ENCODE data around the gene RAB11B.
A peak's percentile ranks its signal among the peaks of the same experiment; 100 is the strongest.

Gene RAB11B

GRCh38 chr19:8445488-8446001 is 55.4 kb downstream of the RAB11B start:
- Histone ChIP-seq H3K27ac (peak overlapping the region; percentile 98 to 100 (median 99)), H3K9ac (peak overlapping the region; percentile 99 to 100 (median 99)), H3K4me1 (peaks cover 42 to 50% (median 47%) of the 10 kb centered on the region in 10 experiments), H3K4me3 (peak overlapping the region; percentile 90 to 99 (median 96)), H3K9me3 (replicated peaks in 1 of 11) (no peaks in the 10 kb centered on the region), H3K36me3 (peaks cover 12 to 49% (median 41%) of the 10 kb centered on the region in 11 experiments; a peak in 21 of 22 replicates), H4K20me1 (peaks cover 52 to 56% (median 55%) of the 10 kb centered on the region in 11 experiments), H3K27me3 (no peaks in the 10 kb centered on the region), H3K4me2 (peak overlapping the region; percentile 76 to 99 (median 85))
- no peak for TF ChIP-seq Cebpa-rat (IDR thresholded peaks at IDR 0.05)

- H4K20me1 ChIP-seq: peaks cover 58 to 63% (median 62%) of the 10 kb centered on the region in 11 experiments
- peak overlapping the region; percentile 98 to 100 (median 99); a peak in 21 of 22 replicates for H3K27ac ChIP-seq
Measured at GRCh38 chr19:8446061-8446709, 56.0 kb downstream of the RAB11B start.

GRCh38 chr19:8449830-8450229 is 59.7 kb downstream of the RAB11B start:
- peaks cover 68 to 82% (median 75%) of the 10 kb centered on the region in 10 experiments for H3K4me1 ChIP-seq
- H4K20me1 ChIP-seq: peaks cover 95 to 99% (median 98%) of the 10 kb centered on the region in 11 experiments
- H3K9ac ChIP-seq: no peak overlapping the region; a peak in 1 of 22 replicates
- H3K36me3 ChIP-seq: peaks cover 47 to 92% (median 83%) of the 10 kb centered on the region in 11 experiments
- no peaks in the 10 kb centered on the region for H3K27me3 ChIP-seq
- peak overlapping the region; percentile 2 to 66 (median 36); a peak in 16 of 22 replicates for H3K4me2 ChIP-seq
- no peak overlapping the region for H3K4me3 ChIP-seq
- H3K27ac ChIP-seq: no peak overlapping the region
- no peak for TF ChIP-seq Cebpa-rat (IDR thresholded peaks at IDR 0.05)
- no peaks in the 10 kb centered on the region for H3K9me3 ChIP-seq (replicated peaks in 1 of 11)

More at GRCh38 chr19:8446061-8446709, 56.0 kb downstream of the RAB11B start:
- peak overlapping the region; percentile 99 to 100 (median 99) for H3K9ac ChIP-seq
- H3K4me3 ChIP-seq: peak overlapping the region; percentile 90 to 99 (median 96)
- H3K9me3 ChIP-seq (replicated peaks in 1 of 11): no peaks in the 10 kb centered on the region
- no peak for TF ChIP-seq Cebpa-rat (IDR thresholded peaks at IDR 0.05)
- no peaks in the 10 kb centered on the region for H3K27me3 ChIP-seq
- peaks cover 12 to 55% (median 47%) of the 10 kb centered on the region in 11 experiments; a peak in 21 of 22 replicates for H3K36me3 ChIP-seq
- peaks cover 47 to 56% (median 51%) of the 10 kb centered on the region in 10 experiments for H3K4me1 ChIP-seq
- H3K4me2 ChIP-seq: peak overlapping the region; percentile 76 to 99 (median 85)

GRCh38 chr19:8451377-8451776 is 61.2 kb downstream of the RAB11B start:
- H3K9me3 ChIP-seq (replicated peaks in 1 of 11): no peaks in the 10 kb centered on the region
- TF ChIP-seq Cebpa-rat (IDR thresholded peaks at IDR 0.05): no peak
- no peaks in the 10 kb centered on the region for H3K27me3 ChIP-seq
- no peak overlapping the region for H3K27ac ChIP-seq
- peak overlapping the region in 10 of 11 experiments; percentile 17 to 52 (median 38); a peak in 20 of 22 replicates for H3K4me2 ChIP-seq
- peaks cover 98 to 100% (median 100%) of the 10 kb centered on the region in 11 experiments for H4K20me1 ChIP-seq
- no peak overlapping the region for H3K4me3 ChIP-seq
- H3K36me3 ChIP-seq: peaks cover 61 to 100% (median 95%) of the 10 kb centered on the region in 11 experiments
- no peak overlapping the region for H3K9ac ChIP-seq
- H3K4me1 ChIP-seq: peaks cover 65 to 84% (median 75%) of the 10 kb centered on the region in 10 experiments

- peaks cover 61 to 100% (median 95%) of the 10 kb centered on the region in 11 experiments for H3K36me3 ChIP-seq
- peaks cover 60 to 84% (median 73%) of the 10 kb centered on the region in 10 experiments for H3K4me1 ChIP-seq
- H3K9ac ChIP-seq: no peak overlapping the region
- H3K4me3 ChIP-seq: no peak overlapping the region
- peak overlapping the region in 10 of 11 experiments; percentile 17 to 52 (median 38); a peak in 20 of 22 replicates for H3K4me2 ChIP-seq
- no peak for TF ChIP-seq Cebpa-rat (IDR thresholded peaks at IDR 0.05)
- H3K27me3 ChIP-seq: no peaks in the 10 kb centered on the region
- no peak overlapping the region for H3K27ac ChIP-seq
- H4K20me1 ChIP-seq: peaks cover 98 to 100% (median 100%) of the 10 kb centered on the region in 11 experiments
- H3K9me3 ChIP-seq (replicated peaks in 1 of 11): no peaks in the 10 kb centered on the region
Measured at GRCh38 chr19:8451885-8452284, 61.7 kb downstream of the RAB11B start.

- peaks cover 98 to 100% (median 100%) of the 10 kb centered on the region in 11 experiments for H4K20me1 ChIP-seq
Measured at GRCh38 chr19:8452446-8453123, 62.4 kb downstream of the RAB11B start.

DNA sequence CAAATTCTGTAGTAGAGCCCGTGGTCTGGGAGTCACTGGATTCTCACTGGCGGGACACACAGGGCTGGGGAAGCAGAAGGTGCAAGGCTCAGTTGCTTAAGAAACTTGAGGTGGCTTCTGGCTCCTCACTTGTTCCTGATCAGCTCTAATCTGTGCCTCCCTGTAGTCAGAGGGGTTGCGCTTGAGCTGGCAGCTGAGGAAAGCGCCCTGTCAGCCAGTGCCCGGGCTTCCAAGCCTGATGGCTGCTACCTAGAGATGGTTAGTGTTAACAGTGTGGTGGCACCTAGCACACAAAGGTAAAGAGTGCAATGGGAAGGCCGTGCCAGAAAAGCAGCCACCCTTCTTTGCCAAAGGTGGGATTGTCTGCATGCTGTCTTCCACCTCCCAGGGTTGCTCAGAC is 63.5 kb downstream of the RAB11B start:
- Histone ChIP-seq H3K4me2 (peak overlapping the region in 7 of 11 experiments; percentile 0 to 42 (median 6); a peak in 6 of 22 replicates), H3K9ac (peak overlapping the region in 1 of 11 experiments; percentile 36; a peak in 1 of 22 replicates), H3K4me1 (peaks cover 44 to 81% (median 64%) of the 10 kb centered on the region in 10 experiments), H3K36me3 (peaks cover 72 to 100% (median 95%) of the 10 kb centered on the region in 11 experiments), H3K9me3 (replicated peaks in 1 of 11) (no peaks in the 10 kb centered on the region), H3K27ac (no peak overlapping the region), H3K4me3 (no peak overlapping the region), H4K20me1 (peaks cover 98 to 100% (median 100%) of the 10 kb centered on the region in 11 experiments), H3K27me3 (no peaks in the 10 kb centered on the region)
- no peak for TF ChIP-seq Cebpa-rat (IDR thresholded peaks at IDR 0.05)

More at GRCh38 chr19:8452446-8453123, 62.4 kb downstream of the RAB11B start:
- Histone ChIP-seq H3K27me3 (no peaks in the 10 kb centered on the region), H3K4me1 (peaks cover 54 to 82% (median 68%) of the 10 kb centered on the region in 10 experiments), H3K4me3 (no peak overlapping the region), H3K9ac (no peak overlapping the region), H3K36me3 (peaks cover 62 to 100% (median 95%) of the 10 kb centered on the region in 11 experiments), H3K9me3 (replicated peaks in 1 of 11) (no peaks in the 10 kb centered on the region), H3K4me2 (peak overlapping the region in 10 of 11 experiments; percentile 9 to 53 (median 38); a peak in 15 of 22 replicates), H3K27ac (0 out of 22 replicates have a peak overlapping the region, but pooled peaks of 1 of the 11 experiments have one; percentile 14)
- TF ChIP-seq Cebpa-rat (IDR thresholded peaks at IDR 0.05): no peak

Measured in BLaER1 treated with 17β-estradiol and CSF1 and Interleukin-3, amounts not matched to agents 10 nM and 100 nM (cell line).